A673 (cell line): ENCODE measurements around the gene CDC42BPB.

Experiments
- CTCF ChIP-seq: fragments of 300-800, 200-600 bp; sonication (generic); conservative IDR thresholded peaks from 2 replicates; pipeline ENCODE4 v1.5.1; 2017; ENCODE audit warnings: low read depth, mild to moderate bottlenecking, antibody characterized with exemption, low read length, moderate library complexity, mixed read lengths
- EZH2 ChIP-seq: fragments of 200-600 bp; sonication (generic); IDR thresholded peaks from 2 replicates; pipeline ENCODE4 v1.6.1; 2017; ENCODE audit warnings: borderline replicate concordance, low read depth, mild to moderate bottlenecking, mixed read lengths, antibody characterized with exemption, low read length; ENCODE audit not compliant: poor library complexity, severe bottlenecking

GRCh38 chr14:103104389-103104653, 47.0 kb upstream of the CDC42BPB start:
- TF ChIP-seq CTCF (no peak), EZH2 (peak; percentile 69)
